C1 segment of cervical spinal cord (tissue), 14 donors: Measurements from ENCODE around the gene PDE4D.
"Not testable (repeated sequence)": the region's sequence is repeated elsewhere in the genome, so short reads cannot be mapped to it uniquely, and the experiment has no call there.

ENCODE experiments used
- DNase-seq, 14 donors: peaks; one replicate each; lab custom pipeline; 2025; lab: John Stamatoyannopoulos, UW

PDE4D gene

DNA sequence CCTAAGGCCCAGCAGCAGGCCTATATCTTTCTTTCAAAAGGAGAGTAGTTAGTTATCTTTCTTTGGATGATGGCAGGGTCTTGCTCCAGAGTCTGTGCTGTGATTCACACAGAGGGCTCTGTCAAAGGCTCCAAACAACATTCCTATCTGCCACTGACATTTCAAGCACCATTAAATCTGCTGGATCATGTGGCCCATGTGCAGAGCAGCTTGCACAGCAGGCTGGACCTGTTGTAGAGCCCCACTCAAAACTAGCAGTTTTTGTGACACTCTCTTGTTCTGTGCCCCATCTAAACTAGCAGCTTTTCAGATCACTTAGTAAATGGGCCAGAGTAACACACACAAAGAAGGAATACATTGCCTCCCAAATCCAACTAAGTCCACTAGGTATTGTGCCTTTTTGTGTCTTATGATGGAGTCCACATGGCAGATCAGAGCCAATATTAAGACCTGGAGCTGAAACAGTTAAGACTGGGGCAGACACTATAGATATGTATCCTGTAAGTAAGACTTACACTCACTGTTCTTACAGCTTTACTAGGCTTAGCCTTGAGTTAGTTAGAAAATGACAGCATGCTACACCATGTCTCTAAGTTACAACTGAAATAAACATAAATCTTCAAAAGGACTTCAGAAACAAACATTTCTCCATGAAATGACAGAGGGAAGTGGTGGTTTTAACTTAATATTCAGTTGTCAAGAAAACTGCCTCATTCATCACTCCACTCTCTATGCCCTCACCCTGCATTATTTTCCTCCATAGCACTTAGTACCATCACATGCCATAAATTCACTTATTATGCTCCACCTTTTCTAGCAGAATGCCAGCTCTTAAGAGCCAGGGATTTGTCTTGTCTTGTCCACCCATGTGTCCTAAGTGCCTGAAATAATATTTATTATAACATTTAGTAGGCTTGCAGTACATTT, 909.7 kb downstream of the PDE4D start:
- DNase-seq, result no peak

GRCh38 chr5:58980890-58981289, 912.6 kb downstream of the PDE4D start:
- no peak for DNase-seq

- DNase-seq, result no peak
These were observed 914.4 kb downstream of the PDE4D start for GRCh38 chr5:58979090-58979489.

DNA sequence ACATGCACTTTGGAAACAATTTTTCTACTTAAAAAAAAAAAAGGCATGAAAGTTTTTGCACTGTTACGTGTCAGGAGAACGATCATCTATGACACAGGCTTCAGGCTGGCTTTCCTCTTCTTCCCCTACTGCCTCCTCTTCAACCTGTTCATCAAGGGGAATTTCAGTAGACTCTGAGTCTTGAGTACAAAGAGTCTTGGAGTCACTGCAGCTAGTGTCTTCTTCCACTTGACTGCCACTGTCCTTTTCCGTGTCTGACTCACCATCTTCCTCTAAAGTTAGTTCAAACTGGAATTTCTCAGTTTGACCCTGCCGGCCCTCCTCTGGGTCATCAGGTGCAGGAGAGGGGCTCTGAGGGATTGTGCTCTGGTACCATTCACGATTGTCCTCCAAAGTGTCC, 918.9 kb downstream of the PDE4D start:
- no peak for DNase-seq

DNA sequence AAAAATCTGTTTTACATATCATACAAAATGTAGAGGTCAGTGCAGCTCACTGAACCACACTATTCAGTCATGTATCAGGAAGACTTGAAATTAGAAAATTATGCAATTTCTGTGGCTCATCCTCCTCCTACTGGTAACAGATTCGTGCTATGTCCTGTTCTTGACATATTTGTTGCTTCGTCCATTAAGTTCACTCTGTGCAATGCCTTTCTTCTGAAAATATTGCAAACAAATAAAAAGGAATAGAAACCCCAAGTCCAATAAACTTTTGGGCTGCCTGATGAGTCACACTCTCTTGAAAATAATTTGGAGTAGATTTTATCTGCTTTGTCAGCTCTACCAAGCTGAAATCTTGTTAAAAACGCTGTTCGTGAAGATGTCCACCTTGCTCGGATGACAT, 919.4 kb downstream of the PDE4D start:
- no peak for DNase-seq

- no peak for DNase-seq
These were observed 921.2 kb downstream of the PDE4D start for GRCh38 chr5:58972301-58972700.

DNA sequence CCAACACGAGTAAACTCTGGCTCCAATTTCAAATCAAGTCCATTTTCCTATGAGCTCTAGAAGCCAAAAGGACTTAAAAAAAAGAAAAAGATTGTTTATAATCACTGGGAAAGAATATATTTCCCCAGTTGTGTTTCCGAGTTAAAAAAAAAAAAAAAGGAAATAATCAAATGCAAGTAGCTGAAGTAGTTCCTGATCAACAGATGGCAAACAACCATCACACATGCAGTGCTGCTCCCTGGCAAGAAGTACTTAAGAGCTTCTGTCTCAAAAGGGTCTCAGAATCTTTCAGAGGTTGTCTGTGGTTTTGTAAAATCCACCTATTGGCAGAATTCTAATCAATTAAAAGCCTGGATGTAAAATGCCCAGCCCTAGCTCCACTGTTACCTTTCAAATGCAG, 922.8 kb downstream of the PDE4D start:
- DNase-seq, result no peak

GRCh38 chr5:58969795-58970194, 923.7 kb downstream of the PDE4D start:
- no peak for DNase-seq

DNA sequence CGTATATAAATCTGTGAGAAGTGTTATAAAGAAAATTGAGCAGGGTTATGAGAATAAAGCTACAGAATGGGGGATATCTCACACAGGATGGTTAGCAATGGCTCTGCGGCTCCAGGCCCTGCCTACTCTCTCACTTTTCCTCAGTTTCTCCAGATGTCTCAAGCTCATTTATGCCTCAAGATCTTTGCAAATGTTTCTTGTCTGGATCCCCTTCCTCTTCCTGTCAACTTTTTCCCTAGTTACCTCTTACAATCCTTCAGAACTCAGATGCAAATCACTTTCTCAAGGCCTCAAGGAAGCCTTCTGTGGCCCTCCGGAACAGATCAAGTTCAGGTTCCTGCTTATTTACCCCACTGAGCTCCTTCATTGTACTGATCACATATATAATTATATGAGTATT, 924.3 kb downstream of the PDE4D start:
- DNase-seq, result no peak

GRCh38 chr5:58968350-58968749, 925.2 kb downstream of the PDE4D start:
- no peak for DNase-seq

- no peak for DNase-seq
These were observed 925.8 kb downstream of the PDE4D start for GRCh38 chr5:58967597-58968281.

GRCh38 chr5:58965677-58966414, 927.7 kb downstream of the PDE4D start:
- no peak for DNase-seq

DNA sequence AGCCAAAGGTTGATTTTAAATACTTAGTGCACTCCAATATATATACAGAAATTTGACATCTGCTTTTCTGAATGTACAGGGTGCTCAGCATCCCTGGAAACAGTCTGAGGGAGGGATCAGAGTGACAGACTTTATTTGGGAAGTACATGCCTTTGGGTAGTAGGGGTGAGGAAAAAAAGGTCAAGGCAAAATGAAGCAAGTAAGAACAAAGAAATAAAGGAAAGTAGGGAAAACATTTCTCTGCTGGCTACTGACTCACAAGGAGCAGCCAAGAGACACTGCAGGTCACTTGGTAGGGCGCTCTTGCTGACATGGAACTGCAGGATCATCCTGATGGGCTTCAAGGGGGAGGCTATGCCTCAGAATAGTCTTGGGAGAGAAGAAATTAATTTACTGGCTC, 929.7 kb downstream of the PDE4D start:
- DNase-seq, result no peak

DNA sequence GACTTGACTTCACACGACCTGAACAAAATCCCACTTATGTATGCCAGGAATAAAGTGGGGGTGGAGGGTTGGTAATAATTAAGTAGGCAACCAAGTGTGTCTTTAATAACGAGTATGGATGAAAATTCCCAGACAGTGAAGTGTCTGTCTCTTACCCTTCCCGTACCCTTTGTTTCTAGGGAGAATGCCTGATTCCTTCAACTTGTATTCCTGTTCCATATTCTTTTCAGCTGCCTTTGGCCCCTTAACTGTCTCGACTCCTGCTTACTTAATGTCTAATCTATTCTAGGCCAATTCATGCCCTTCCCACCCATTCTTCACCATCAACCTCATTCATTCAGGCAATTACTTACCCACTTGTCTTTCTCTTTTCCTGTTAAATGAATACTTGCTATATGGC, 930.2 kb downstream of the PDE4D start:
- DNase-seq, result no peak

- DNase-seq, result no peak
These were observed 931.8 kb downstream of the PDE4D start for GRCh38 chr5:58961631-58962280.

DNA sequence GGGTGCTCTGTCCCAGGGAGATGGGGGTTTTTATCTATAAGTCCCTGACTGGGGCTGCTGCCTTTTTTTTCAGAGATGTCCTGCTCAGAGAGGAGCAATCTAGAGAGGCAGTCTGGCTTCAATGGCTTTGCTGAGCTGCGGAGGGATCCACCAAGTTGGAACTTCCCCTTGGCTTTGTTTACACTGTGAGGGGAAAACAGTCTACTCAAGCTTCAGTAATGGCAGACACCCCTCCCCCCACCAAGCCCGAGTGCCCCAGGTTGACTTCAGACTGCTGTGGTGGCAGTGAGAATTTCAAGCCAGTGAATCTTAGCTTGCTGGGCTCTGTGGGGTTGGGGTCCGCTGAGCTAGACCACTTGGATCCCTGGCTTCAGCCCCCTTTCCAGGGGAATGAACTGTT, 934.8 kb downstream of the PDE4D start:
- DNase-seq, result no peak

GRCh38 chr5:58953218-58953617, 940.3 kb downstream of the PDE4D start:
- not testable (repeated sequence) for DNase-seq

- no peak for DNase-seq
These were observed 943.3 kb downstream of the PDE4D start for GRCh38 chr5:58950224-58950623.

GRCh38 chr5:58946230-58946629, 947.3 kb downstream of the PDE4D start:
- DNase-seq, result no peak

GRCh38 chr5:58944221-58944620, 949.3 kb downstream of the PDE4D start:
- no peak for DNase-seq

GRCh38 chr5:58940446-58940845, 953.1 kb downstream of the PDE4D start:
- no peak for DNase-seq

- no peak for DNase-seq
These were observed 953.9 kb downstream of the PDE4D start for GRCh38 chr5:58939664-58940063.
